22Rv1 (cell line): Measurements from ENCODE around the gene CRYZL1.
"Not testable (repeated sequence)": the region's sequence is repeated elsewhere in the genome, so short reads cannot be mapped to it uniquely, and the experiment has no call there.

Experiments used
- H3K27ac ChIP-seq: fragments of 450-650 bp; 2 replicates; pipeline ENCODE4 v1.5.1; 2017
- ZFX ChIP-seq: fragments of 450-650 bp; IDR thresholded peaks from 2 replicates; pipeline ENCODE4 v1.6.1; 2017; ENCODE audit warnings: antibody characterized with exemption, borderline replicate concordance
- TF ChIP-seq, protein P1 (sequence below): fragments of 450-650 bp; IDR thresholded peaks from 2 replicates; pipeline ENCODE4 v1.5.1; 2017; ENCODE audit warnings: mild to moderate bottlenecking

Gene CRYZL1

DNA sequence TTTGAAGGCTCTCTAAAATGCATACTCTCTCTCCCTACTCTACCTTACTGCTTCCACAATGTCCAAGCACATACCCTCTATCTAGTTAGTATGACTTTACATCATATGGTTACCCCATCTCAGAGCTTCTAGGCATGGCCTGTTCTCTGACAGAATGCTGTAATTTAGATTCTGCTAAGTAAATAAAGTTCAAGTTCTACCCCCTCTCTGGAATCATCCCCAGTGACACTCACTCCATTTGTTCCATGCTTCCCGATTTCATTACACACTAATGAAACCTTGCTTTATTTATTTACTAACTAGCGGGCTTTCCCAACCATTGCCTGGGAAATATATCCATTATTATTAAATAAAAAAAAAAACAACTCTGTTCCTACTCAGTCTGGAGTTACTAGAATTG lies 7.3 kb downstream of the CRYZL1 start:
- TF ChIP-seq ZFX: no peak
- TF ChIP-seq, protein P1, sequence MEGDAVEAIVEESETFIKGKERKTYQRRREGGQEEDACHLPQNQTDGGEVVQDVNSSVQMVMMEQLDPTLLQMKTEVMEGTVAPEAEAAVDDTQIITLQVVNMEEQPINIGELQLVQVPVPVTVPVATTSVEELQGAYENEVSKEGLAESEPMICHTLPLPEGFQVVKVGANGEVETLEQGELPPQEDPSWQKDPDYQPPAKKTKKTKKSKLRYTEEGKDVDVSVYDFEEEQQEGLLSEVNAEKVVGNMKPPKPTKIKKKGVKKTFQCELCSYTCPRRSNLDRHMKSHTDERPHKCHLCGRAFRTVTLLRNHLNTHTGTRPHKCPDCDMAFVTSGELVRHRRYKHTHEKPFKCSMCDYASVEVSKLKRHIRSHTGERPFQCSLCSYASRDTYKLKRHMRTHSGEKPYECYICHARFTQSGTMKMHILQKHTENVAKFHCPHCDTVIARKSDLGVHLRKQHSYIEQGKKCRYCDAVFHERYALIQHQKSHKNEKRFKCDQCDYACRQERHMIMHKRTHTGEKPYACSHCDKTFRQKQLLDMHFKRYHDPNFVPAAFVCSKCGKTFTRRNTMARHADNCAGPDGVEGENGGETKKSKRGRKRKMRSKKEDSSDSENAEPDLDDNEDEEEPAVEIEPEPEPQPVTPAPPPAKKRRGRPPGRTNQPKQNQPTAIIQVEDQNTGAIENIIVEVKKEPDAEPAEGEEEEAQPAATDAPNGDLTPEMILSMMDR: no peak
- no peak overlapping the region for H3K27ac ChIP-seq

- H3K27ac ChIP-seq: not testable (repeated sequence)
Observed at GRCh38 chr21:33626151-33626550, 15.4 kb downstream of the CRYZL1 start.

- TF ChIP-seq, protein P1: no peak
- TF ChIP-seq ZFX: no peak
- H3K27ac ChIP-seq: no peak overlapping the region
Observed at GRCh38 chr21:33622253-33622652, 19.3 kb downstream of the CRYZL1 start.

DNA sequence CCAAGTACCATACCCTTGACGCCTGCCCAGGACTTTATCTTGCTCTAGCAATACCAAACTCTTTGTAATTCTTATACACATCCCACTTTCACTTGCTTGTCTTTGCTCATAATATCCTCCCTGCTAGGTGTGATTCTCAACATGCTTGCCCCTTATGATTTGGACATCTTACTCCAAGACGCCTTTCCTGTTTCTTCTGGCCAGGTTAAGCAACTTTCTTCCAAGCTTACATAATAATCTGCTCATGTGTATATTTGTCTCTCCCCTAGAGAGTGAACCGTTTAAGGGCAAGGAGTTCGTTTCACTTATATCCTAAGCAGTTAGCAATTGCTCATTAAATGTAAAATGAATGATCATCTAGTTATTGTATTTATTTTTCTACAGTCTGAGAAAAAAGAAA lies 21.8 kb downstream of the CRYZL1 start:
- no peak for TF ChIP-seq ZFX
- TF ChIP-seq, protein P1: no peak

GRCh38 chr21:33618407-33618806 lies 23.1 kb downstream of the CRYZL1 start:
- TF ChIP-seq ZFX: no peak
- TF ChIP-seq, protein P1: no peak
- H3K27ac ChIP-seq: no peak overlapping the region

More for the DNA sequence above, 21.8 kb downstream of the CRYZL1 start:
- no peak overlapping the region for H3K27ac ChIP-seq

DNA sequence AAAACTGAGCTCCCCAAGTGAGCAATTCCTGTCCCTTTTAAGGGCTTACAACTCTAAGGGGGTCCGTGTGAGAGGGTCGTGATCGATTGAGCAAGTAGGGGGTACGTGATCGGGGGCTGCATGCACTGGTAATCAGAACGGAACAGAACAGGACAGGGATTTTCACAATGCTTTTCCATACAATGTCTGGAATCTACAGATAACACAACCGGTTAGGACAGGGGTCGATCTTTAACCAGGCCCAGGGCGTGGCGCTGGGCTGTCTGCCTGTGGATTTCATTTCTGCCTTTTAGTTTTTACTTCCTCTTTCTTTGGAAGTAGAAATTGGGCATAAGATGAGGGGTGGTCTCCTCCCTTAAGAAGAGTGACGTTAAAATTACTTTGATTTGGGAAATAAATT lies 24.0 kb downstream of the CRYZL1 start:
- H3K27ac ChIP-seq: not testable (repeated sequence)

DNA sequence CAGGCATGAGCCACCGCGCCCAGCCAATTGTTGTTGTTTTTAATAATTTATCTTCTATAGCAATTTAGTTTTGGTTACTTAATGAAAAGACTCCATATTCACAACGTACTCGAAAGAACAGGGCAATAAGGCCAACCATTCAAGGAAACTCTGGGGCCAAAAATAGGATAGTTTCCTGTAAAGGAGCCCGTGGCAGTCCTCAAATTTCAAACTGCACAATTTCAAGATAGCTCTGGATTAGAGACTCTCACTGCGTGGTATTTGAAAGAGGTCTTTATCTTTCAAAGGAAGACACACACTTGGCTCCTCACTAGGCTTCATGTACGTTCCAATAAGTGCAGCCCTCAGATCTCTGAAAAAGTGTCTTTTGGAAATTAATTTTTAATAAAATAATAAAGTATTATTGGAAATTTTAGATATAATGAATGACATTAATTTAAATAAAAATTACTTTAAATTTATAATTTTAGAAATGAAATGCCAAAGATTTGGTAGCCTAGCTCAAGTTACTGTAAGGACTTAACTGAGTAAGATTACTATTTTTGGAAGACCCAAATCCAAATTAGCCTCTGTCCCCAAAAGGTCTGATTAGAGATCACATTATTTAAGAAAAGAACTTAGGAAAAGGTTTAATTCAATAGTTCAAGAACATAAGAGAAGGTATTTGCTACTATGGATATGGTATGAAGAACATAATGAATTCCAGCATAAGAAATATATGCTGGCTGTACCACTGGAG lies 30.4 kb downstream of the CRYZL1 start:
- no peak overlapping the region for H3K27ac ChIP-seq
- no peak for TF ChIP-seq ZFX
- TF ChIP-seq, protein P1: no peak

DNA sequence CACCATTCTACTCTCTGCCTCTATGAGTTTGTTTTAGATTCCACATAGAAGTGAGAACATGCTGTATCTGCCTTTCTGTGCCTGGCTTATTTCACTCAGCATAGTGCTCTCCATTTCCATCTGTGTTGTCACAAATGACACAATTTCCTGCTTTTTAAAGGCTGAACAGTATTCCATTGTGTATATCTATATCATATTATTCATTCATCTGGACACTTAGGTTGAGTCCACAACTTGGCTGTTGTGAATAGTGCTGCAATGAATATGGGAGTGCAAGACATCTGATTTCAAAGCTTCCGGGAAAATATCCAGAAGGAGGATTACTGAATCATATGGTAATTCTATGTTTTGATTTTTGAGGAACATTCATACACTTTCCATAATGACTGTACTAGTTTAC lies 33.0 kb downstream of the CRYZL1 start:
- TF ChIP-seq, protein P1: no peak
- TF ChIP-seq ZFX: no peak

More for the DNA sequence above, 33.0 kb downstream of the CRYZL1 start:
- H3K27ac ChIP-seq: no peak overlapping the region
